GM19351 (cell line): ENCODE measurements around the gene SLC1A3.
"Not testable (repeated sequence)": the region's sequence is repeated elsewhere in the genome, so short reads cannot be mapped to it uniquely, and the experiment has no call there.

Experiments used
- ATAC-seq: cut with Tn5 transposase; IDR thresholded peaks from one replicate; pipeline ENCODE4 v1.9.1; 2021; ENCODE audit warnings: mild to moderate bottlenecking, moderate library complexity; ENCODE audit not compliant: unreplicated experiment

Gene SLC1A3

DNA sequence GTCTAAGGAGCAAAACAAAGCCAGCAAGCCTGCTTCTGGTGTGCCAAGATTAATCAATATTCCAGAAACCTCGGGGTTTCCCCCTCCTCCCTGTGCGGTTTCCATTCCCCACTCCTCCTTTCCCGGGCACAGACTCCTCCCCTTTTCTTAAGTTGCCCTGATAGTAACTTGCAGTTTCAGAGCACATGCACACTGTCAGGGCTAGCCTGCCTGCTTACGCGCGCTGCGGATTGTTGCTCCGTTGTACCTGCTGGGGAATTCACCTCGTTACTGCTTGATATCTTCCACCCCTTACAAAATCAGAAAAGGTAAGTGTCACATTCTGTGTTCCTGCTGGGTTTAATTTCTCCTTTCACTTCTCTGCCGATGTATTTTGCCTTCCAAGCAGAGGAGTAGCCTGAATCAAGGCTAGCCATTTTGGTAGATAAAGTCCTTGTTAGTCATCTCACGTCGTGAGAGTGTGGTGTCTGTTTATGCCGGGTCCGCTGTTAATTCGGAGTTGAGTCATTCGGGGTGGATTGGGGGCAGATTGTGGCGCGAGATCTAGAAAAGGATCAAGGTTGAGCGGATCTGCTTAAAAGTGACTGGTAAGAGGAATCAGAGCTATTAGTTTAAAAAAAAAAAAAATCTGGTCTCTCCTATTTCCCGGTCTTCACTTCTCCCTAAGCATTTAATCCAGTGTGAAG, at the start of gene SLC1A3:
TSS of gene SLC1A3 (plus strand) at position 179 of the 686 bp plus-strand sequence. CDS start 1,818 bp downstream, outside the sequence.
- ATAC-seq, result peak; percentile 87

DNA sequence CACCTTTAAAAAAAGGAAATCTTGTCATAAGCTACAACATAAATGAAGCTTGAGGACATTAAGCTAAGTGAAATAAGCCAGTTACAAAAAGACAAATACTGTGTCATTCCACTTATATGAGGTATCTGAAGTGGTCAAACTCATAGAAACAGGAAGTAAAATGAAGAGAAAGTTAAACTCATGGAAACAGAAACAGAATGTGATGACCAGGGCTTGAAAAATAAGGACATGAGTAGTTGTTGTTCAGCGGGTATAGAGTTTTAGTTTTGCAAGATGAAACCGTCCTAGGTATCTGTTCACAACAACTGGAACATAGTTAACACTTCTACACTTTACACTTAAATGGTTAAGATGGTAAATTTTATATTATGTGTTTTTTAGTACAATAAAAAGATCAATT, 47.8 kb upstream of the SLC1A3 start:
- no peak for ATAC-seq

DNA sequence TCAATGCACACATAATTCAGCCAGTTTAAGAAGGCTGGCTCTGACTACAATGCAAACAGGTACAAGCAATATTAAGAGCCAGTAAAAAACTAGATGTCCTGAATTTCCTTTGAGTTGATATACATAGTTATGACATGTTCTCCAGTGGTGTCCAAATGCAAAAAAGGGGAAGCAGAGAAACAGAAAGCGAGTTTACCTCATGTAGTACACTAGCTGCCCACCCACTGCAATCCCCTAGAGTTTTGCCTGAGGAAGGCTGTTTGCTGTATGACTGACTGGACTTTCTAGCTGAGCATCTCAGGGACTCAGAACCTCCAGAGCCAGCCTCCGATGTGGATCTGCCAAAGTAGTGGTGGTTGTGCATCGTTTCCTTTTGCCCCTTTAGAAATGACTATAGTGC, 44.8 kb upstream of the SLC1A3 start:
- ATAC-seq, result no peak

DNA sequence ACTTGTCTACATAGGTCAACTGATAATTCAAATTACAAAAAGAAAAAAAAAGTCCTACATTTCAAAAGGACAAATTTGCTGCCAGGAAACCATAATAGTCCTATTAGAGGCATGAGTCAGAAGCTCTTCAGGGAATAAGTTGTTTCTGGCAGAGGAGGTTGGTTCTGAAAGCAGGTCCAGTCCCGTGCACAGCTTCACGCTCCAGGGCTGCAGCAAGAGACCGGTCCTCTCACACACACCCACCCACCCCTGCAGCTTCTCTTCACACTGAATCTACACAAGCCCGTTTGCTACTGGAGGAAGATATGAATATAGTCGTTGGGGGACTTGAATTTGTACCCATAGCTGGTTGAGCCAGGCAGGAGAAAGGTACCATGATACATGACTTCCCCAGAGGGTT, 36.9 kb upstream of the SLC1A3 start:
- ATAC-seq, result no peak

DNA sequence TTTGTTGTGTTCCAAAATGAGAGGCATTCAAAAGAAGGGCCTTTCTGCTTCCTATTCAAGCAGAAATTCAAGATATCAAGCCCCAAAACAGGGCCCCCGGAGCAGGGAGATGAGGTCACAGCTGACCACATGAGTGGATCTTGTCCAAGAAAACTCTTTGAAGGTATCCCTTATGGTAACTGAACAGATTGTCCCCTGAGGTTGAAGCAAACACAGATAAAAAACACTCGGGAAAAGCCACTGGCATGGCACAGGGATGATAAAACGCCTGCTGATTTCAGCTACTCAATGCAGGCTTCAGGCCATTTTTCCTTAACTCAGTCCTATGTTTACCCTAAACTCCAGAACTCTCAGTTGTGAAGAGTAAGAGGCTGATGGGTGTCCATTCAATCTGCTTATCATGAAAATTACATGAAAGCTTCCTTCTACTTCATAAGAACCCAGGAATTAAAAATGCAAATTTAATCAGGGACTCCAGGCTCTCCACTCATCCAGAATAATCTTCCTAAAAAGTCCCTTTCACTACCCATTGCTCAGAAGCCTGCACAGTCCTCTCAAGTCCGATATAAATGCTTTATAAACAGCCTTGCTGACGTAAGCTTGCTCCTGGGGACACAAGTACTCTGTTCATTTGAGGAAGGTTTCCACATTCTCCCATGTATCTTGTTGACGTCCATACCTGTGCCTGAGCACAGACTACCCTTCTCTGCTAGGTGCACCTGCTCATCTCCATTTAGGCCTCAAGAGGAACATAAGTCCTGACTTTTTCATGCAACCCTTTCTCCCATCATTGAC, 35.9 kb upstream of the SLC1A3 start:
- ATAC-seq, result no peak

DNA sequence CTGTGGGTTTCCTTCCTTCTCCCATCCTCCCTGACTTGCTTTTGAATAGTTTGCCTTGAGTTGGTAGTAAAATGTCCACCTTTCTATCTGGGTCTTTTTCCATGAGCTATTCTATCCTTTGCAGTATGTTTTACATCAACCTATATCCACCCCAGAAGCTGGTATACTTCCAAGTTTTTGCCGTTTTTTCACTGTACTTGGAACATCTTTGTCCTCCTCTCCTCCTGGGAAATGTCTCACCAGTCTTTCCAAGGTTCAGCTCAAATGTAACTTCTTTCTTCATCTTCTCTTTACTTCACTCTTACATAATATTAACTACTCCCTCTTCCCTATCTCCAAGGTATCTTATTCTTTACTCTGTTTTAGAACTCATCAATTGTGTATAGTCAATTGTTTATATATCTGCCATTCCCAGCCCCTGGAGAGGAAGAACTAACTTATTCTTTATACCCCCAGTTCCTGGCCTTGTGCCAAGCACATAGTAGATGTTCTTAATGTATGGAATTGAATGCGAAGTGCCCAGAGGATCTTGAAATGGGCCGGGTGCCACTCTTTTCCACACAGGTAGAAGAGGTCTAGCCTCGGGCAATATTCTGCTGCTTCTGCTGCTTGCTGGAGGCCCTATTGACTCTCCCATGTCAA, 34.9 kb upstream of the SLC1A3 start:
- no peak for ATAC-seq

DNA sequence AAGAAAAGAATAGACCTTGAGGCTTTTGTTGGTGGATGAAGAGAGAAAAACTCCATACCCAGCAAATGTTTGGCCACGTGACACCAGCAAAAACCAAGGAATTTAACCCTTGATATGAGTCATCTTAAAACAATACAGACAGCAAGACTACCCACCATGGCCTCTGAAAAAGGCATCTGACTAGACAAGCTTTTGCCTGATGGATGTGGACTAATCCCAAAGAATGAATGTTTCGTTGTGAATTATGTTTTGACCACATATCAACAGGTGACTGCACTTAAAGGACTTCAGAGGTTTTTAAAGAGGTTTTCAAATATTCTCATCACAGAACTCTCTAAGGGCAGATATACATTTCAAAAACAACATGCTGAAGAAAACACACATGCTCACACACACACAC, 33.0 kb upstream of the SLC1A3 start:
- ATAC-seq, result no peak

DNA sequence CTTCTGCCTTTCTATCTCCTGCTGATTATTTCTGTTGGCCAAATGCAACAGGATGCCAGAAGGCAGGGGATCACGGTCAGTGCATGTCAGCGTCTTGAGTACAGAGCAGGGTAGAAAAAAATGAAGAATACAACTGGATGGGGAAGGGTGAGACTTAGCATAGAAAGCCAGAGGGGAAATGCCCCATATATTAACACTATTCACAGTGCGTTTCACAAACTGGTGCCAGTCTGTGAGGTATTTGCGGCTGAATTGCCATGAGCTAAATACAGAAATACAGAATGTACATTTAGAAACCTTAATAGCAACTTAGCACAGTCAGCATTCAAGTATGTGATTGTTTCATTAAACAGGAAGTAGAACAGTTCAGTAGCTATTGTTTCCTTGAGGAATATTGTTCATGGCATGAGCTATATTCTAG, 31.0 kb upstream of the SLC1A3 start:
- no peak for ATAC-seq

DNA sequence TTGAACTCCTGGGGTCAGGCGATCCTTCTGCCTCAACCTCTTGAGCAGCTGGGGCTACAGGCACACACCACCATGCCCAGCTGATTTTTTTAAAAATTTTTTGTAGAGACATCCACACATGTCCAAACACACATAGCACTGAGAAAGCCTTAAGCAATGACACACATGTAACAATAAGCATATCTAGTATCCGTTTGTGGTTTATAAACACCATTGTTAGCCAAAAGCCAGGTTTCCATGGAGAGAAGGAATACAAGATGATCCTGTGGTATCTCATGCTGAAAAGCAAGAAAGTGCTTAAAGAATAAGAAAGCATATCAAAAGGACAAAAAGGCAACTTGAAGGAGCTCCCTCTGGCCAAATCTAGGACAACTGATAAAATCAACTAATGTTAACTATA, 29.7 kb upstream of the SLC1A3 start:
- no peak for ATAC-seq

DNA sequence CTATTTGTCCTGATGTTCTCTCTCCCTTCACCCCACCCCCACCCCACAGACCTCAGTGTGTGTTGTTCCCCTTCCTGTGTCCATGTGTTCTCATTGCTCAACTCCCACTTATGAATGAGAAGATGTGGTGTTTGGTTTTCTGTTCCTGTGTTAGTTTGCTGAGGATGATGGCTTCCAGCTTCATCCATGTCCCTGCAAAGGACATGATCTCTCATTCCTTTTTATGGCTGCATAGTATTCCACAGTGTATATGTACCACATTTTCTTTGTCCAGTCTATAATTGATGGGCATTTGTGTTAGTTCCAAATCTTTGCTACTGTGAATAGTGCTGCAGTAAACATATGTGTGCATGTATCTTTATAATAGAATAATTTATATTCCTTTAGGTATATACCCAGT, 26.5 kb upstream of the SLC1A3 start:
- not testable (repeated sequence) for ATAC-seq

DNA sequence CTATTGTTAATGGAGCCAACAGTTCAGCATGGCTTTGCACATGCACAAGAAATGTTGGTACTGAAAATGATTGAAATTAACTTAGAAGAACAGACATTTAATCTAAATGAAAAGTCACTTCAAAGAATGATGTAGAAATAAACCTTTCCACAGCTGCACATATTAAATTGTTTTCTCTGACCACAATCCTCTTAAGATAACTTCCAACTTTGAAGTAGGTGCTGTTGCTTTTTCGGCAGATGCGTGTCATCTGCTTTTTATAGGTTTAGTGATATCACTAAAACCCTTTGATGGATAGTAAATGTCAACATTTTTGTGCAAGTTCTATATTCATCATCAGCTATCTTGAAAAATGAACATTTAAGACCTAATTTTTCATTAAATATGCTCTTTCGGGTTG, 25.3 kb upstream of the SLC1A3 start:
- ATAC-seq, result no peak

DNA sequence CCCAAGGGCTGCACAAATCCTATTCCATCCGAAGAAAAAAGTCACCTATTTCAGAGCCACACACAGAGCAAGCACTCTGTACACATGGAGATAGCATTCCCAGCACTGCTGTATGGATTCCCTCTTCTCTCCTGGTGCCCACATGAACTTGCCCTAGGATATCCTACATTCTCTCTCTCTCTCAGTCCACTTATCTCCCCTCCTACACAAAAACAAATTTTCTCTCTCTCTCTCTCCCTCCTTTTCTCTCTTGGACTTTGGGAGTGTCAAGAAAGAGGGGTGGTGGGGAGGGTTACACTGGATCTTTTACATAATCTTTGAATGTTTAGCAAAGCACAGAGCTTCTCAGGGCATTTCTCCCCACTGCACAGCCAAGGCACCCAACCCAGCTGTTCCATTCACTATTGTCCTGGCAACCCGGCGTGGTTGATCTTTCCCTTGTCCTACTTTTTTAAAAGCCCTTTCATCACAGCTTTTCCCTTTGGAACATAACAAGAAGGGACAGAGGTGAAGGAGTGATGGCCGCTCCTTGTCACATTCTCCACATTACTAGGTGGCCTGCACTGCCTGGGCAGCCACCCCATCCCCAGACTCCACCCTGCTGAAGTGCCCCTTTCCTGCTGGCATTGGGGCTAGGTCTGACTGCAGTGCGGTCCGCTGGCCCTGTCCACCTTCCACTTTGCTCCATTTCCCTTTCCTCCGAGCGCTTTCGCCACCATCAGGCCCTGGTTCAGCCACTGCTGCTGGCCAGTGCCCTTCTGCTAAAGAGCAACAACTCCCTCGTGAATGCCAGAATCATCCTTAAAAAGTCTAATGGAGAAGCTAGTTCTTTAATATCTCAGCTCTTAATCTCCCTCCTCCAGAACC, 22.2 kb upstream of the SLC1A3 start:
- ATAC-seq, result no peak

DNA sequence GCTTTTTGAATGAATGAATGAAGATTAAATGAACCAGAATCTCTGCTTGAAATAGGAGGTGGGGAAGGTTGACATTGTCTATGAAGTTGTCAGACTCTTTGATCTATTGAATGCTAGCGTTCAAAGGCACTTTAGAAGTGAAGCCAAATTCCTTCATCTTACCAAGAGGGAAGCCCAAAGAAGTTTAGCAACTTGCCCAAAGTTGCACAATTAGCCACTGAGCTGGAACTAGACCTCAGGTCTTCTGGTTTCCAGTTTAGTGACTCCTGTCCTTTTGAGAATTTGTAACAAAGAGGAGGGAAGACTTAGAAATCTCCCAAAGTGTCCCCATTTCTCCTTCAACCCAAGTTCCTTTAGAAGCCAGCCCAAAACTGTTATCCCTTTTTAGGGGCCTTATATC, 20.7 kb upstream of the SLC1A3 start:
- no peak for ATAC-seq

DNA sequence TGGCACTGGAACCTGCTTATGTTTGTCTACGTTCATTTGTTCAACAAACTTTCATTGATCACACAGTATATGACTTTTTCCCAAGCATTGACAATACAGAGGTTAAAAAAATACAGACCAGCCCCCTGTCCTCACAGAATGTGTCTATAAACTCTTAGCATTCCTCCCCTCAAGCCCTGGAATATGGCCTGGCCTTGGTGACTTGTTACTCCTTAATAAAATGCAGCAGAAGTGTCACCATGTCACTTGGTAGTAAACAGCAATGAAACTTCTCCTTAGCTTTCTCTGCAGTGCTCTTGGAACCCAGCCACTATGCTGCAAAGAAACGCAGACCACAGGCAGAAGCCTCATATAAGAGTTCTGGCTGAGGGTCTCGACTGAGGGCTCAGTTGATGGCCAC, 19.1 kb upstream of the SLC1A3 start:
- no peak for ATAC-seq

DNA sequence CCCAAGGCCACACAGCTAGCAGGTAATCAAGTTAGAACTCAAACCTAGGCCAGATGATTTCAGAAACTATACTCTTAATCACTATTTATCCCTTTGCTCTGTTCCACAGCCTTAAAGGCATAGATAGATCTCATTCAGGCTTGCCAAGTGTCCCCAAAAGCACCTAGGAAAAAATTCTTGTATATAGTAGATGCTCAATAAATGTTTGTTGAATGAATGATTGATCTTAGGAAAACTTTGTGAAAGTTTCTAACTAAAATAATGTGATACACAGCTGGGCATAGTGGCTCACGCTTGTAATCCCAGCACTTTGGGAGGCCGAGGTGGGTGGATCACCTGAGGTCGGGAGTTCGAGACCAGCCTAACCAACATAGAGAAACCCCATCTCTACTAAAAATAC, 16.7 kb upstream of the SLC1A3 start:
- ATAC-seq, result not testable (repeated sequence)

DNA sequence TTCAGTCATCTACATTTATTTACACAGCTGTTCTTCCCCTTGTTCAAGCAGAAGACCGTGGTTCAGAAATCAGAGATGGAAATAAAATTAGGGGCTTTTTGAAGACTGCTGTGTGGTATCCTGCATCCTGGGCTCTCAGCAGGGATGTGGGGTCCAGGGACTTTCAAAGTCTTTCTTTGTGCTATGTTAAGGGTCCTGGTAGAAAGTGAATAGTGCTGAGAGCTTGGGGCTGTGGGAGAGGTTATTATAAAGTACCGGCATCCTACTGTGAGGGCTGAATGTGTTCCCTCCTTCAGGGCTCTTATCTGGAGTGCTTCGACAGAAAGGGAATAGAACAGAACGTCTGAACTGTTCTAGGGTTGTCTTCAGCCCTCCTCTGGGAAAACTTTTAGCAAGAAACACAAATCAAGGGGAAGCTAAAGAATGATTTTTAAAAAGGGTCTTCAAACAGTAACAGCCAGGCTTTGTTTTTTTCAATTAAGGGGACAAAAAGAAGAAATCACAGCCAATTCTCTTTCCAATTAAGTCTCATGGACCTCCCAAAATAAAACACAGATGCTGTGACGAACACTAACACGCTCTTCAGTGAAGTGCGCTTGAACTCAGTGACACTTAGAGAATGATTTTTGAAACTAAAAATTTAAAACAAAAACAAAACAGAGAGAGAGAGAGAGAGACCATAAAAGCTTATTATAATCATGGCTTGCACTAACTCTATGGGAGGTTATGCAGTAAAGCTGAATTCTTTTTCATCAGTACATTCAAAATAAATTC, 15.7 kb upstream of the SLC1A3 start:
- ATAC-seq, result no peak

DNA sequence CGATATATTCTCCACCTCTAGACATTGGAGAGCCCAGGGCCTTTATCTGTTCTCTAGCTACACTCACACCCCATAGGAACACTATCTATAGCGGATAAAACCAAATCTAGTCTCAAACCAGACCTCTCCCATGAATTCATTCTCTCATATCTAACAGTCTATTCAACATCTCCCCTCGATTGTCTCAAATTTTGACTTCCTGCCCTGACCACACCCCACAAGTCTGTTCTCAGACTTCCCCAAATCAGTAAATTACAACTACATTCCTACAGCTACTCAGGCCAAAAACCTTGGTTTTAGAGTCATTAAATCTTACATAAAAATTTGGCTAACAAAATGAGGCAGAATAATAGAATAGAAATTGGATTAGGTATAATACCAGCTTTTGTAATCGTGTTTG, 12.5 kb upstream of the SLC1A3 start:
- no peak for ATAC-seq

DNA sequence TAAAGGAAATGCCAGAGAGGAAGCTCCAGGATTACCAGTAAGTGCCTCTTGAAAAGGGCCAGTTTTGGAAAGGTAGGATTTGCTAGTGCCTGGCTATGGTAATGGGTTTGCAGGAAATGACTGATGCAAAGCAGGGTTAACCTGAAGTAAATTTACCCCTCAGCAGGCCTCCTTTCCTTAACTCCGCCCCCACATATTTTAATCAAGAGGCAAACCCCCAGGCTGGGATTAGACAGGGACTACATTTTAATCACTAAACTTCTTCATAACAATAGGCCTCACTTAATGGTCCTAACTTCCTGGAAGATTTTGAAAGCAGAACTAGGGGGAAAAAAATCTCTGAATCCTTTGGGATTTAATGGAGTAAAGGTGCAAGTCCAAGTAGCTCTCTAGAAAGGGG, 10.2 kb upstream of the SLC1A3 start:
- no peak for ATAC-seq

DNA sequence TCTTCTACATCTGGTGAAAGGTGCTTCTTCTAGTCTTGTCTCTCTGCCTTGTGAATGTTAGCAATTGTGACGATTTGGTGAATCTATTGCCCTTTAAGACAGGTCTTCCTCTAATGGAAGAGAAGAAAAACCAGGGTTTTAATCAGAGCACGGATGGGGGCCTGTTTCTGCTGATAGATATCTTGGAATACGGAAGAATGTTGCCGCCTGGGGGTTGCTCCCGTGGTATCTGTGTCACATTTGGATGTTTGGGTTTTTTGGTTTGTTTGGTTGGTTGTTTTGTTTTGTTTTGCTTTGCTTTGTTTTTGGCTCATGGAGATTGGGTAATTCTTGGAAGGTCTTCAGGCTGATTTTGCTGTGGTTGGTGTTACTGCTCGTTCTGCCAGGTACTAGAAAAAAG, 9.7 kb upstream of the SLC1A3 start:
- no peak for ATAC-seq

DNA sequence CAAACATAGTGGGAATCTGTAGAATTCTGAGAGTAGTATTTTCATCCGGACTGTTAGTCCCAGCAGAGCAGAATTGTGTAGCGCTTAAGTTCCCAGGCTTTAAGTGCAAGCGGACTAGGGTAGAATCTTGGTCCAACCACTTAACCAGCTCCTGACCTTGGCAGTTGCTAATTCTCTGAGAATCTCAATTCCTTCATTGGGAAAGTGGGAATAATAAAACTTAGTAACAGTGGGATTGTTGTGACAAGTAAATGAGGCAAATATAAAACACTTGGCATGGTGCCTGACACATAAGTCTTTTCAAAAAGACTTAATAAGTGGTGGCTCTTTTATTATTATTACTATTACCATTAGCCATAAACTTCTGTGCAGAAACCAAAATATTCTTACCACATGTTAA, 8.4 kb upstream of the SLC1A3 start:
- no peak for ATAC-seq
